HepG2 (cell line): Measurements from ENCODE around the gene IGHMBP2. TPM values are rescaled to one million over a fixed set of nuclear protein-coding genes. Genes with fewer than 3 reads are reported as not detected.

Source experiments
- ATAC-seq: fragments of 200-7000 bp; cut with Tn5 transposase; 3 replicates; pipeline ENCODE4 v1.9.1; 2020; ENCODE audit warnings: mild to moderate bottlenecking, moderate library complexity
- BruUV-seq: library from RNA; stranded (reverse); fragments of 400-500 nt; replicated peaks from 2 replicates; lab custom pipeline; 2021; lab: Mats Ljungman, UMichigan
- CTCF ChIA-PET: fragments of 300-600 bp; formaldehyde crosslinking; extraction: SDS; loops from one replicate; lab custom pipeline; 2021; ENCODE audit warnings: low total read pairs, inconsistent platforms, low intra/inter-chr PET ratio; lab: Yijun Ruan, JAX
- POLR2A ChIA-PET: fragments of 350-600 bp; sonication (Branson Sonifier 250); formaldehyde crosslinking; loops from one replicate; lab custom pipeline; 2020; ENCODE audit warnings: antibody characterized with exemption, inconsistent platforms; lab: Yijun Ruan, JAX
- DNase-seq: peaks from one replicate; pipeline ENCODE4 v3.0.0-alpha.2; 2015; ENCODE audit warnings: low spot score
- FAIRE-seq: peaks from 3 replicates; lab custom pipeline; 2011; peaks lifted over from hg19 to GRCh38; lab: Jason Lieb, UNC
- H2AFZ ChIP-seq: one replicate; pipeline ENCODE4 v1.6.1; 2011; ENCODE audit warnings: low read length, inconsistent platforms
- H3K27ac ChIP-seq: fragments of 300-600 bp; 3 replicates; pipeline ENCODE4 v1.8.0; 2011; ENCODE audit warnings: mixed run types, mild to moderate bottlenecking, mixed read lengths, low read length, inconsistent platforms; ENCODE audit not compliant: insufficient read depth; ENCODE audit errors: extremely low read length
- H3K27me3 ChIP-seq, 2 experiments: fragments of 200-600 bp in 1 of 2; 2 replicates in 1 of 2; 3 replicates in 1 of 2; pipeline versions ENCODE4 v1.6.0 to v1.8.0; 2011; ENCODE audit warnings: low read length in 2 of 2, mild to moderate bottlenecking in 2 of 2, moderate library complexity in 2 of 2, inconsistent platforms in 1 of 2; ENCODE audit not compliant: insufficient read depth in 2 of 2, control insufficient read depth in 1 of 2
- H3K36me3 ChIP-seq, 2 experiments: fragments of 200-600 bp in 1 of 2; replicated peaks in 1 of 2; 2 replicates in 1 of 2; 3 replicates in 1 of 2; pipeline versions ENCODE4 v1.5.1 to v1.8.0; 2011; ENCODE audit warnings: low read length in 2 of 2, inconsistent platforms in 1 of 2; ENCODE audit not compliant: insufficient read depth in 2 of 2, control insufficient read depth in 1 of 2
- H3K4me1 ChIP-seq: 2 replicates; pipeline ENCODE4 v1.5.1; 2012; ENCODE audit warnings: low read length, inconsistent platforms; ENCODE audit not compliant: insufficient read depth
- H3K4me2 ChIP-seq: 2 replicates; pipeline ENCODE4 v1.6.0; 2011; ENCODE audit warnings: low read depth, low read length, inconsistent platforms
- H3K4me3 ChIP-seq, 3 experiments: fragments of 200-600 bp in 1 of 3; sonication (generic), shearing (Covaris generic) in 1 of 3; replicated peaks in 1 of 3; 2 replicates each; pipeline ENCODE4 v1.5.1; 2011 to 2016; ENCODE audit warnings: low read length in 3 of 3, inconsistent platforms in 2 of 3, low read depth in 2 of 3, mild to moderate bottlenecking in 2 of 3, control low read depth in 1 of 3, mixed read lengths in 1 of 3; ENCODE audit not compliant: insufficient read depth in 1 of 3
- H3K79me2 ChIP-seq: one replicate; pipeline ENCODE4 v1.6.1; 2011; ENCODE audit warnings: low read length, inconsistent platforms; ENCODE audit not compliant: insufficient read depth
- H3K9ac ChIP-seq: 2 replicates; pipeline ENCODE4 v1.6.0; 2011; ENCODE audit warnings: mild to moderate bottlenecking, low read depth, low read length, inconsistent platforms; ENCODE audit not compliant: insufficient read depth
- H3K9me3 ChIP-seq: 2 replicates; pipeline ENCODE4 v1.5.1; 2012; ENCODE audit warnings: mild to moderate bottlenecking, low read length
- H4K20me1 ChIP-seq: 2 replicates; pipeline ENCODE4 v1.6.0; 2011; ENCODE audit warnings: inconsistent platforms, mild to moderate bottlenecking, low read length, moderate library complexity; ENCODE audit not compliant: insufficient read depth
- AGO2 ChIP-seq: fragments of 200-400 bp; formaldehyde crosslinking; optimal IDR thresholded peaks from 2 replicates; pipeline ENCODE3; 2017; ENCODE audit warnings: mild to moderate bottlenecking, low read depth, low read length, moderate library complexity
- ATRX ChIP-seq: sonication (generic); formaldehyde crosslinking; IDR thresholded peaks from 2 replicates; pipeline ENCODE4 v1.4.0; 2020; ENCODE audit warnings: missing genetic modification reagents, borderline replicate concordance
- DNMT1 ChIP-seq: sonication (generic); formaldehyde crosslinking; IDR thresholded peaks from 2 replicates; pipeline ENCODE4 v1.5.1; 2020; ENCODE audit warnings: mild to moderate bottlenecking, missing genetic modification reagents
- DRAP1 ChIP-seq: IDR thresholded peaks from 2 replicates; pipeline ENCODE4 v1.6.1; 2016; ENCODE audit warnings: missing genetic modification reagents, missing compliant biosample characterization
- EEA1 ChIP-seq: sonication (generic); formaldehyde crosslinking; IDR thresholded peaks from 2 replicates; pipeline ENCODE4 v1.5.1; 2020; ENCODE audit warnings: mild to moderate bottlenecking, missing genetic modification reagents, borderline replicate concordance
- MAF1 ChIP-seq: sonication (generic); formaldehyde crosslinking; IDR thresholded peaks from 2 replicates; pipeline ENCODE4 v1.5.0; 2020; ENCODE audit warnings: missing genetic modification reagents, borderline replicate concordance
- MLX ChIP-seq: IDR thresholded peaks from 2 replicates; pipeline ENCODE4 v1.6.1; 2016
- MXD4 ChIP-seq: IDR thresholded peaks from 2 replicates; pipeline ENCODE4 v1.6.1; 2016; ENCODE audit warnings: mild to moderate bottlenecking, missing biosample characterization, missing genetic modification reagents
- MZF1 ChIP-seq: sonication (generic); formaldehyde crosslinking; IDR thresholded peaks from 2 replicates; pipeline ENCODE4 v1.8.1; 2023; ENCODE audit warnings: mild to moderate bottlenecking, missing genetic modification reagents, borderline replicate concordance
- STAT6 ChIP-seq: sonication (generic); formaldehyde crosslinking; IDR thresholded peaks from 2 replicates; pipeline ENCODE4 v1.4.0; 2020; ENCODE audit warnings: missing genetic modification reagents, mild to moderate bottlenecking, borderline replicate concordance
- TEAD2 ChIP-seq: sonication (generic); formaldehyde crosslinking; IDR thresholded peaks from 2 replicates; pipeline ENCODE4 v1.9.0; 2021; ENCODE audit warnings: missing genetic modification reagents
- ZNF12 ChIP-seq: sonication (generic); formaldehyde crosslinking; IDR thresholded peaks from 2 replicates; pipeline ENCODE4 v1.5.0; 2020; ENCODE audit warnings: missing genetic modification reagents
- ZNF331 ChIP-seq: sonication (generic); formaldehyde crosslinking; IDR thresholded peaks from 2 replicates; pipeline ENCODE4 v1.4.0; 2020; ENCODE audit warnings: missing genetic modification reagents
- WGBS: methylation state at CpG from one replicate; pipeline ENCODE4 v1.1.6; 2017; ENCODE audit warnings: low lambda C conversion rate; 5-methylcytosine and 5-hydroxymethylcytosine counted together
- in situ Hi-C: cut with HindIII; loops from 2 replicates; pipeline ENCODE4 v1.10.0; 2017; ENCODE audit warnings: low pct_unique_long_range_greater_than_20kb; ENCODE audit not compliant: extremely low pct_ligation_motif_present
- intact Hi-C: fragments of 100-400 bp; cut with micrococcal nuclease; formaldehyde crosslinking; loops from one replicate; pipeline ENCODE4 v1.10.0; 2022; ENCODE audit not compliant: unreplicated experiment
- polyA plus RNA-seq, 8 experiments: library from polyadenylated mRNA; depleted of rRNA in 3 of 8; stranded (reverse) in 7 of 8; unstranded in 1 of 8; fragments of >200 nt; fragmentation: Illumina TruSeq in 4 of 8; extraction: Trizol in 4 of 8; gene quantifications; 2 replicates each; pipeline versions ENCODE4 v1.2.1 to v1.2.3, GENCODE V29; 2011 to 2016; ENCODE audit warnings: low read depth in 4 of 8, missing spikeins in 1 of 8, mixed read lengths in 1 of 8; ENCODE audit not compliant: insufficient read depth in 1 of 8
- total RNA-seq, 5 experiments: library from RNA; depleted of rRNA; stranded (reverse); fragments of >200 nt; fragmentation: Illumina TruSeq; extraction: Trizol; gene quantifications; 2 replicates each; pipeline ENCODE4 v1.2.3, GENCODE V29; 2016; ENCODE audit warnings: low read depth in 1 of 5

Gene IGHMBP2
- total and polyA plus RNA-seq, 2 of the 13 experiments (the other 11 are each of a cell fraction or from before 2014, with no cell fraction given) = 8.9 to 9.9 TPM

GRCh38 chr11:68896171-68896959, 7.3 kb upstream of the IGHMBP2 start:
- no peaks in the 10 kb centered on the region for H3K9me3 ChIP-seq
- H3K27ac ChIP-seq = no peak overlapping the region
- ChIA-PET POLR2A (no interaction called here), CTCF (no interaction called here)
- intact Hi-C loops = no loop called here
- FAIRE-seq (no peak), ATAC-seq (no peak; the same call in 2 of the 3 replicates), DNase-seq (no peak)
- peaks cover 8% of the 10 kb centered on the region for H3K79me2 ChIP-seq
- H4K20me1 ChIP-seq = no peaks in the 10 kb centered on the region
- peaks cover 4% of the 10 kb centered on the region for H3K4me1 ChIP-seq
- H3K4me3 ChIP-seq = no peak overlapping the region
- H3K4me2 ChIP-seq = no peak overlapping the region
- no peak overlapping the region for H3K9ac ChIP-seq
- no peak overlapping the region for H2AFZ ChIP-seq
- H3K36me3 ChIP-seq = peaks cover 31 to 71% of the 10 kb centered on the region in 2 experiments; a peak in 4 of 5 replicates
- no TSS peak for BruUV-seq
- H3K27me3 ChIP-seq = no peaks in the 10 kb centered on the region
- no peak for TF ChIP-seq EEA1 (CRISPR knock-in tag)
- peak; percentile 33 for TF ChIP-seq AGO2
- in situ Hi-C loops = loop anchor here (25.0 kb wide), 1 partner anchor 259 kb away; no protein-coding TSS in a partner anchor
- 98% methylated on average over 19 of the region's 23 CpGs for WGBS

- Histone ChIP-seq H2AFZ (no peak overlapping the region), H3K27ac (no peak overlapping the region), H3K4me3 (no peak overlapping the region), H3K4me2 (no peak overlapping the region), H3K36me3 (peaks cover 27 to 66% of the 10 kb centered on the region in 2 experiments; a peak in 4 of 5 replicates), H3K27me3 (no peaks in the 10 kb centered on the region), H3K4me1 (peaks cover 15% of the 10 kb centered on the region), H3K79me2 (peaks cover 19% of the 10 kb centered on the region), H4K20me1 (no peaks in the 10 kb centered on the region), H3K9me3 (no peaks in the 10 kb centered on the region), H3K9ac (no peak overlapping the region)
- no TSS peak for BruUV-seq
- ATAC-seq (no peak), FAIRE-seq (no peak), DNase-seq (no peak)
- CTCF ChIA-PET = no interaction called here
- POLR2A ChIA-PET = no interaction called here
- 90% methylated on average over 4 of the region's 9 CpGs for WGBS
- in situ Hi-C loops = loop anchor here (25.0 kb wide), 1 partner anchor 260 kb away; no protein-coding TSS in a partner anchor
- no peak for TF ChIP-seq STAT6 (CRISPR knock-in tag)
- no peak for TF ChIP-seq MAF1 (CRISPR knock-in tag)
- no peak for TF ChIP-seq MXD4
- TF ChIP-seq MLX = no peak
- TF ChIP-seq DRAP1 = no peak
- TF ChIP-seq ZNF12 (CRISPR knock-in tag) = no peak
- no peak for TF ChIP-seq ZNF331 (CRISPR knock-in tag)
- no peak for TF ChIP-seq MZF1 (CRISPR knock-in tag)
- TF ChIP-seq ATRX = no peak
- TF ChIP-seq DNMT1 = no peak
- no peak for TF ChIP-seq TEAD2 (CRISPR knock-in tag)
- intact Hi-C loops = no loop called here
Observed at GRCh38 chr11:68897441-68897840, 6.2 kb upstream of the IGHMBP2 start.
